HG02678 (cell line): ENCODE measurements around the gene ACER2.

Experiments used
- ATAC-seq: cut with Tn5 transposase; IDR thresholded peaks from one replicate; pipeline ENCODE4 v1.9.1; 2021; ENCODE audit warnings: mild to moderate bottlenecking, moderate library complexity; ENCODE audit not compliant: unreplicated experiment

Gene ACER2

DNA sequence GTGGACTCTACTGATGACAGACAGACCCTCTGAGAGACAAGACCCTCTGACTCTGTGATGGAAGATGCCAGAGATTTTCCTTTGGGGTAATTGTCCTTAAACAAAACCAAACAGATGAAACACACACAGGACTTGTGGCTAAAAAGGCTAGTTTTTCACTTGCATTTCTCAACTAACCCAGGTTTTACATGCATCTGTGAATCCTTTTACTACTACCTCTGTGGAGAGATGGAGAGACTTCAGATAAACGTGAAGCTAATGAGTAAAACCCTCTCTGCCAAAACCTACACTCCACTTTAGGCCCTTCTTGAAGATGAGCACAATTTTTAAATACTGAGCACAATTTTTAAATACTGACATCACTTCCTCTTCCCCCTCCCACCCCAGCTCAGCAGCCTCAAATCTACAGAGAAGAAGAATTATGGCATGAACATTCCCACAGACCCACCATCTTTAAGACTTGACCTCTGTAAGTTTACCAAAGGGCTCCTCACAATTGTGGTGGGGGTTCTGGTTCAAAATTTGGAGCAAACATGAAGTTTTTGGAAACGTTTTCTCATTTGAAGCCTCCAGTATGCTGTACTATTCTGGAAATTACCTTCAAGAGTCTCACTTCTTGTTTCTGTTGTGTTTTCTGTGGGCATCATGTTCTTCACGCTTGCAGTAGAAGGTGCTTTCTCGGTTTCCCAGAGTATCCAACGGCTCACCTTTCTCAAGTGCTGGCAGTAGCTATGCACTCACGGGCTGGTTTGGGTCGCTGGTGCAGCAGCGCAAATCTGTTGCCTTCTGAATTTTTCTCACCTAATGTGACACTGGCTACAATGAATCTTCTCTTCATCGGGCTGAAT lies 42.7 kb downstream of the ACER2 start:
- peak; percentile 92 for ATAC-seq

DNA sequence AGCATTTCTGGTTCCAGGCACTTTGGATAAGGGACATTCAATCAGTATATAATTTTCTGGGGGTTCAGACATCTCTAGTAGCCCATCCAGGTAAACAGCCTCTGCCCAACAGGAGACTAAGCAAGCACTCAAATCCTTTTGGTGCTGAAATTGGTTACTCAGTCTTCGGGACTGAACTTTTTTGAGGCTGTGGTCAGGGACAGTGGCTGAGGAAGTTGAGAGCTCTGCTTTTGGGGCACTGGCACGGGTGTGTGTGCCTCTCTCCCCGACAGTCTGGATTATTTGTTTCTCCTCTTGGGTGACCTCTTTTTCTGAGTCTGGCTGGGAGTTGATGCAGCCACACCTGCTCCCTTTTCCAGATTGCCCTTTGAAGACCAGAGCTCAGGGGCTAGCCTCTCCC lies 47.6 kb downstream of the ACER2 start:
- ATAC-seq: no peak

DNA sequence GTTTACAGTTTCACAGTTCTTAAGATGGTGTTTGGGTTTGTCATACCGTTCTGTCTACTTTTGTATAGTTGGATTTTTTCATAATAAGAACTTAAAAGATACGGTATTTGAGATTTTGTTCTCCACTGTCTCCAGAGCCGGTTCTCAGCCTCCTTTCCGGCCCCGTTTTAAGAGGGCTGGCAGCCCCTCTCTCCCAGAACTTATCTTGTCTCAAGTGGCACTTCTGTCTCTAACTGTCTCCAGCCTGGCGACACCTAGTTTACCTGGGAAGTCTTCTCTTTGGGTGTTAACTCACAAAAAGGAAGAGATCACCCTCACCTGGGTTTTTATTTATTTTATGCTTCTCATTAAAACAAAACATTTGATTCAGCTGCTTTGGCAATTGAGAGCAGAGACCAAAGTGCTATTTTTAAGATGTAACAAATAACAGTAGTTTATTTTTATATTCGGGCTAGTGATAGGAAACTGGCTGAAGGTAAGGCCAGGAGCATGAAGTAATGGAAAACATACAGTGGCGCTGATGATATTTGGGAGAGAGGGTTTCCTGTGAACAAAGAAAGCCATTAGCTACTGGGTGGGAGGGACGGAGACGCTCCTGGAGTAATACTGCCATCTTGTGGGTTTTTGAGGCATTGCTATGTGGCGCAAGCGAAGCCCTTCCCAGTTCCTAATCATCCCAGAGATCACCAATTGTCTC lies 48.3 kb downstream of the ACER2 start:
- ATAC-seq: peak; percentile 87

DNA sequence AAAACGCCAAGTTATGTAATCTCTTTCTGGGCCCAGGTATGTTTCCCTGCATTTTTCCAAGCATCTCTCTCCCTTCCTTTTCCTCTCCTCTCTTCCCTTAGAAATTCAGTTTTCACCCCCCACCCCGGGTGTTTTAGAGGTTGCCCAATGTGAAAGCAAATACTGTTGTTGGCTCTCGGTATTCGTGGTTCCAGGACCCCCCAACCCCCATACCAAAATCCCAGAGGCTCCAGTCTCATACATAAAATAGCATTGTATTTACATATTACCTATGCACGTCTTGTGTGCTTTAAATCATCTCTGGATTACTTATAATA lies 48.8 kb downstream of the ACER2 start:
- peak; percentile 16 for ATAC-seq

- no peak for ATAC-seq
Measured at GRCh38 chr9:19460243-19460642, 51.4 kb downstream of the ACER2 start.

GRCh38 chr9:19461135-19461534 lies 52.3 kb downstream of the ACER2 start:
- no peak for ATAC-seq

- no peak for ATAC-seq
Measured at GRCh38 chr9:19464061-19464763, 55.4 kb downstream of the ACER2 start.

- peak; percentile 91 for ATAC-seq
Measured at GRCh38 chr9:19464764-19465585, 56.2 kb downstream of the ACER2 start.

DNA sequence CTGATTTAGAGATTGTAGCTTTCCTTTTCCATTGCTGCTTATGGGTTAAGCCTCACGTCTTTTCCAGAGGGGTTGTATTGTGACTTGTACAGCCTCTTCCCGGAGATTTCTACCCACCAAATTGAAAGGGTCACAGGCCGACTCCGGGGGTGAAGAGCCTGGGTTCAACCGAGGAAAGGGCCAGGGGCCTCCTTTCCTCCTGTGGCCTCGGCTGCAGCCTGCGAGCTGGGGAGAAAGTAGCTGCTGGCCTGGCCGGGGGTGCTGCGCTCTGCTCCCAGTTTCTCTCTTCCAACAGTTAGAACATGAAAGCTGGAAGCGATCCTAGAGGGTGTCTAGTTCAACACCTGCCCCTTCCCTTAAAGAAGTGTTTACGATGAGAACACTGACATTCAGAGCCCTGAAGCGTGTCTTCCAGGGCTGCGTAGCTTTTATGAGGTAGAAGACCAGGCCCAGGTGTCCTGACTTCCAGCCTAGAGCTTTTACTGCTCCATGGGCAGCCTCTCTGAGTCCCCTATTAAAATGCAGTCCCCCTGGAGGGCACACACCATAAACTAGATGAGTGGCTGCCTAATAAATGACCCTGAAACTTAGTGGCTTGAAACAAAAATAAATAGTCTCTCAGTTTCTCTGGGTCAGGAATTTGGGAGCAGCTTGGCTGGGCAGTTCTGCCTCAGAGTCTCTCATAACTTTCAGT lies 56.9 kb downstream of the ACER2 start:
- no peak for ATAC-seq

DNA sequence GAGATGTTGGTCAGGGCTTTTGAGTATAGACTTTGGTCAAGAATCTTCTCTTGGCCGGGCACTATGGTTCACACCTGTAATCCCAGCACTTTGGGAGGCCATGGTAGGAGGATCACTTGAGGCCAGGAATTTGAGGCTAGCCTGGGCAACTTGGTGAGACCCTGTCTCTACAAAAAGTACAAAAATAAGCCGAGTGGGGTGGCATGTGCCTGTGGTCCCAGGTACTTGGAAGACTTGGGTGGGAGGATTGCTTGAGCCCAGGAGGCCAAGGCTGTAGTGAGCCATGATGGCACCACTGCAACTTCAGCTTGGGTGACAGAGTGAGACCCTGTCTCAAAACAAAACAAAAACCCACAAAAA lies 57.5 kb downstream of the ACER2 start:
- ATAC-seq: no peak

DNA sequence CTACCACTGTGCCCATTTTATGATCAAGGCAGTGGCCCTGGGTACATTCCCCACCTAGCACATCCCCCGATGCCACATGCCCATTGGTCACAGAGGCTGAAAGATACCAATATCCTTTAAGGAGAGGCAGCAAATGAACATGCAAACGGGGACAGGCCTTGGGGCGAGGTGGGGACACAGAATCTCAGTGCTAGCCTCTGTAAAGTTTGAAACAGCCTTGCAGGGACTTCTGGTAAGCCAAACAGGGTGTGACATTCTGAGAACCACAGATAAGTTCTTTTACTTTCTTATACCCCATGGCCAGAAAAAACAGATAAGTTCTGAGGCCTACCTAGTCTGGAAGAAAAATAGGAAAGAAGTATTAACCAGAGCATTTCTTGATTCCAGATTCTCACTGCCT lies 60.5 kb downstream of the ACER2 start:
- no peak for ATAC-seq

DNA sequence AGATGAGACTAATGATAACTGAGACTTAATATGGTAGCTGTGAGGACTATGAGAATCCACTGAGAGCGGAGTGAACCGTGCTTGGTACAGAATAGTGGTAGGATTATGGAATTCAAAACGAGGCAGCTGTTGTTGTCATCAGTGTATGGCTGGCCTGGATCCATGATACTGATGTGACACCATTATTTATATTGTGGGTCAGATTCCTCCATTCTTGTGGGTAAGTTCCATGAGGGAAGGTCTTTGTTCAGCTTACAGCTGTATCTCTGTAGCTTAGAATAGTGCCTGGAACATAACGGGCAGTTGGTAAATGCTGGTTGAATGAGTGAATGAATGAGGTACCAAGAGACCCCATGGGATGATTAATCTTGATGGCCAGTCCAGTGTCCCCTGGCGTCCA lies 61.8 kb downstream of the ACER2 start:
- ATAC-seq: no peak

- no peak for ATAC-seq
Measured at GRCh38 chr9:19470981-19471650, 62.3 kb downstream of the ACER2 start.

DNA sequence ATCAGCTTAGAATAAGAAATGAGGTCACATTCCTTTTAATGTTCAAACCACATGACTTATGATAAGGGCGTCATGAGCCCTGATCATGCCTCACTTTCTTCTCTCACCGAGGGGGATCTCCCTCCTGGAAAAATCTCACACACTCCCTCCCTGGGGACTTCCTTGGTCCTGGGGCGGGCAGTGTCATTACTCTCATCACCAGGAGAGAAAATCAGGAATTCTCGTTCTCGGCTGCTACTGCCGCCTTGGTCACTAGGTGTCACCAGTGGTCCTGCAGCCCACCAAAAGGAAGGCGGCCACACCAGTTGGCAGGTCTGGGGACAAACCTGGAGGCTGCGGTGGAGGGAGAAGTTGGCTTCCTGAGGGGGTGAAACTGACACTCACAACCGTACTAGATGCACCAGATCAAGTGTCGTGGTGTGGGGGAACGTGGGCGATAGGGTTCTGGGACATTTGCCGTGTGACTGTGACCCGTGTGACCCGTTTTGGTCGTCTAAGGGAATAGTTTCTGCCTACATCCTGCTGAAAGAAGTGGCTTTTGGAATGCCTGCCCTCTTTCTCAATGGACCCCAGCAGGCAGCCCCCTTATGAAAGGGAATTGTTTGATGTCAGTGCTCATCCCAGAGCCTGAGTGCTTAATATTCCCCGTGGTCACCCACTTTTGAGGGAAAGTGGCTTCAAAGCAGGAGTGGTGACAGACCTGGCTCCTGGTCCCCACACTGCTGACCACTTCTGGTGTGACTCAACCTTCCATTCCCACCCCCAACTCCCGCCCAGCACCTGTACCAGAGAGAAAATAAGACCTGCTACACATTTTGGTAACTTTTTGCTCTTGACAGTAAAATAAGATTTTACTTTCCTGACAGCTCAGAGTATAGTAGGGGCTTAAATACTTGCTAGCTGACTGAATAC lies 63.2 kb downstream of the ACER2 start:
- peak; percentile 75 for ATAC-seq

- no peak for ATAC-seq
Measured at GRCh38 chr9:19473605-19474004, 64.8 kb downstream of the ACER2 start.

- no peak for ATAC-seq
Measured at GRCh38 chr9:19479874-19480273, 71.1 kb downstream of the ACER2 start.

DNA sequence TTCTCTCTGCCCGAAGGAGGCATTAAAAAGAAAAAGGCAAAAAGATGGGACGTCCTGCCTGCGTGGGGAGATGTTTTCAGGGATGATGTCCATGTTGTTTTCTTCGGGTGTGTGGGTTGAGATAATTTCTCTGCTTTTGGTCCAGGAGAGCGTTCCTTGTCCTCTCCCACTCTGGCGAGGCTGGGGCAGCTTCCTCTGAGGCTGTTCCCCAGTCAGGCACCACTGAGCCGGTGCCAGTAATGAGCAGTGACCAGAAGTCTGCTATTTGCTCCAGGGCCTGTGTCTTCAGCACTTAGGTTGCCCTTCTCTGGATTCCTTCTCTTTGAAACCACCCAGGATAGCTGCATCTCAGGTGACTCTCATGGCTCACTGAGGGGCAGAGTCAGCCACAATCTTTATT lies 71.5 kb downstream of the ACER2 start:
- ATAC-seq: no peak

DNA sequence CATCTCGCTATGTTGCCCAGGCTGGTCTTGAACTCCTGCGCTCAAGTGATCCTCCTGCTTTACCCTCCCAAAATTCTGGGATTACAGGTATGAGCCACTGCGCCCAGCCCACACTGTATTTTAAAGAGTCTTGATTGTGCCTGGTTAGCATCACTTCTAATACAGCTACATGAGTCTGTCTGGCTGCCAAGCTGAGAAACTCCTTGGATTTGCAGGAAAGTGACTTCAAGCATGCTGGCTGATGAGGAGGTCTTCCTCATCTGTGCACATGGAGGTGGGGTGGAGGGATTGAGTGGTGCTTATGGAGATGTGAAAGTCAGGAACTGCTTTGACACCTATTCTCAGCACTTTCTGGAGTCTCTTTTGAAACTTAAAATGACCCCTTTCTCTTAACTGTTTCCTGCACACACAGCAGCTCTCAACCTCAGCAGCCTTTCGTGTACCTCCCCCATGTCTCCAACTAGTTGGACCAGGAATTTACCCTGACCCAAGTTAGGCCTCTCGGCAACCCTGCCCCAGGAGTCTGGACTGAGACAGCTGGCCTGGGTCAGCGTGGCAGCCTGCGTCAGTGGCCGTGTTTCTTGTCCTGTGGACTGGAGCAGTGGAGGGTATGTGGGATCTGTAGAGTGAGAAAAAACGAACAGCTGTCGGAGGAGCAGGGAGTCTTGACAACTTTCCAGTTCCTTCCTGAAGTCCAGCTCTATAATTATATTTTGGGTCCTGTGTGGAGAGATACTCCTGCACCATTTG lies 72.5 kb downstream of the ACER2 start:
- ATAC-seq: no peak
